DMS114 treated with DMSO at 0.1 percent for 48 hours (cell line): ENCODE measurements around the gene HLA-A.

Experiments used
- DNase-seq: peaks from one replicate; lab custom pipeline; 2025; ENCODE audit not compliant: unreplicated experiment; lab: John Stamatoyannopoulos, UW

Gene HLA-A

DNA sequence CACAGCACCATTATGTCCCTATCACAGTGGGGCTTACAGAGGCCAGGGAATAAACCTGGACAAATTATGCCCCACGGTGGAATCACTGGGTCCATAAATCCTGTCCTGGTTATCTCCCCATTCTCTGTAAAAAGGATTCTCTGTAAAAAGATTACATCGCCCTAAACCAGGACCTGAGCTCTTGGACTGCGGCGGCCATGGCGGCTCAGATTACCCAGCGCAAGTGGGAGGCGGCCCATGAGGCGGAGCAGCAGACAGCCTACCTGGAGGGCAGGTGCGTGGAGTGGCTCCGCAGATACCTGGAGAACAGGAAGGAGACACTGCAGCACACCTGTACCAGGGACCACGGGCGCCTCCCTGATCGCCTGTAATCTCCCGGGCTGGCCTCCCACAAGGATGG, 8.4 kb upstream of the HLA-A start:
- no peak for DNase-seq

- DNase-seq = no peak
Observed at GRCh38 chr6:29935273-29935955, 6.9 kb upstream of the HLA-A start.

GRCh38 chr6:29938746-29939508, 3.4 kb upstream of the HLA-A start:
- DNase-seq = no peak

GRCh38 chr6:29941016-29941415, 1.3 kb upstream of the HLA-A start:
- DNase-seq = no peak

DNA sequence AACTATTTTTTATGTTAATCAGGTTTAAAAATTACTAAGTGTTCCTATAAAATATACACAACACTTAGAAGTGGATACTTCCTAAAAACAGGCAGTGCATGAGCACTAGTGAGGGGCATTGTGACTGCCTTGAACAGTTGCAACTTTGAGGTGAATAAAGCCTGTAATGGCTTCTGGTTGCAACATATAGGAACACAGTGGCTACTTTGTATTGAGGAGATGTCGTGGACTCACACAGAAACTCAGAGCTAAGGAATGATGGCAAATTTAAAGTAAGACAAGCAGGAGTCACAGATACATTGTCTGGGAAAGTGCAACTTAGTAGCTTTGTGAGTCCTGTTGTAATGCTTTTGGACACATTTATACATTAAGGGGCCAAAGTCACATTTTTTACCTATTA, 861 bp upstream of the HLA-A start:
- no peak for DNase-seq

GRCh38 chr6:29941916-29942274, 437 bp upstream of the HLA-A start:
- no peak for DNase-seq

GRCh38 chr6:29943053-29943966, 978 bp downstream of the HLA-A start:
- DNase-seq = no peak

DNA sequence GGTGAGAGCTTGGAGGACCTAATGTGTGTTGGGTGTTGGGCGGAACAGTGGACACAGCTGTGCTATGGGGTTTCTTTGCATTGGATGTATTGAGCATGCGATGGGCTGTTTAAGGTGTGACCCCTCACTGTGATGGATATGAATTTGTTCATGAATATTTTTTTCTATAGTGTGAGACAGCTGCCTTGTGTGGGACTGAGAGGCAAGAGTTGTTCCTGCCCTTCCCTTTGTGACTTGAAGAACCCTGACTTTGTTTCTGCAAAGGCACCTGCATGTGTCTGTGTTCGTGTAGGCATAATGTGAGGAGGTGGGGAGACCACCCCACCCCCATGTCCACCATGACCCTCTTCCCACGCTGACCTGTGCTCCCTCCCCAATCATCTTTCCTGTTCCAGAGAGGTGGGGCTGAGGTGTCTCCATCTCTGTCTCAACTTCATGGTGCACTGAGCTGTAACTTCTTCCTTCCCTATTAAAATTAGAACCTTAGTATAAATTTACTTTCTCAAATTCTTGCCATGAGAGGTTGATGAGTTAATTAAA, 3.0 kb downstream of the HLA-A start:
- DNase-seq = no peak

- no peak for DNase-seq
Observed at GRCh38 chr6:29946223-29947076, 4.1 kb downstream of the HLA-A start.

DNA sequence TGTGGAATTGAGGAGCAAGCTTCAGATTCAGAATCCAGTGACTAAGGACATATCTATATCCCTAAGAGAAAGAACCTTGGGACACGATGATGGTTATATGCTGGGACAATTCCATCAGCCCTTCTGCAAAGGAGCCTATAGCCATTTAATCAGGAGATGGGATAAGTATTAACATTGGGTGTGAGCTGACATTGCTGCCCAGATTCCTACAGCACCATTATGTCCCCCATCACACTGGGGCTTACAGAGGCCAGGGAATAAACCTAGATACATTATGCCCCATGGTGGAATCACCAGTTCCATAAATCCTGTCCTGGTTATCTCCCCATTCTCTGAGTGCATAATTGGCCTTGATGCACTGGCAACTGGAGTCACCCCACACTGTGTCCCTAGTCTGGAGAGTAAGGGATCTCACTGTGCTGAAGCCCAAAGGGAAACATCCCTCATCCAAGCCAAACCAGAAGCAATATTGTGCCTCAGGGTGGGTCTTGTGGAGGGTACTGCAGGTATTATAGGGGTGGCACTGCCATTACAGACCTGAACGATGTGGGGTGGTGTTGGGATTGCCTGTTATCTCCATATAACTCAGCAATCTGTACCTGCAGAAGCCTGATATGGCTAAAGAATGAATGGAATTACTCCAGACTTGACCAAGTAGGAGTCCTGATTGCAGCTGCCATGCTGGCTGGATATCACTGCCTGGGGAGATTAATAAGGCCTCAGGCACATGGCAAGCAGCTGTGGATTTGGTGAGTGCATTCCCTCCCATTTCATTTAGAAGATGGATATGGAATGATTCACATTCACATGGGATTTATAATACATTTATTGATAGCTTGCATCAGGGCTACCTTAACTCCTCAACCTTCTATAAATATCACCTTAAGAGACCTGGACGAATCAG, 5.0 kb downstream of the HLA-A start:
- no peak for DNase-seq

- no peak for DNase-seq
Observed at GRCh38 chr6:29948277-29948676, 5.9 kb downstream of the HLA-A start.

GRCh38 chr6:29949934-29950333, 7.6 kb downstream of the HLA-A start:
- no peak for DNase-seq

DNA sequence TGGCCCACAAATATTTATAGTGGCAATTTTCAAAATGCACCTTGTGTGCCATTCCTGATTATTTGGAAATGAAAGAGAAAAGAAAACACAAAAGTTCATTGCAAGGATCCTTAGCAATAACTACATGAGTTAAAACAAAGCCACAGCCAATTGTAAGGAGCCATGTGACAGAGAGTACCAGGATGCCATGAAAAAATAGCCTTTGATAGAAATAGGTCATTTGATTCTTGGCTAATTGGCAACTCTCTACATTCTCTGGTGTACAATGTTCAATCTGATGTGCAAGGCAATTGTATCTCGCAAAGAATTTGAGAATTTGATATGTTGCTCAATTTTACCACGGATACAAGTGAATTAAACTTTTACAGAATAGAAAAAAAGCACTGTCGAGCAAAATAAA, 9.6 kb downstream of the HLA-A start:
- DNase-seq = no peak

GRCh38 chr6:29953001-29953441, 10.7 kb downstream of the HLA-A start:
- no peak for DNase-seq

DNA sequence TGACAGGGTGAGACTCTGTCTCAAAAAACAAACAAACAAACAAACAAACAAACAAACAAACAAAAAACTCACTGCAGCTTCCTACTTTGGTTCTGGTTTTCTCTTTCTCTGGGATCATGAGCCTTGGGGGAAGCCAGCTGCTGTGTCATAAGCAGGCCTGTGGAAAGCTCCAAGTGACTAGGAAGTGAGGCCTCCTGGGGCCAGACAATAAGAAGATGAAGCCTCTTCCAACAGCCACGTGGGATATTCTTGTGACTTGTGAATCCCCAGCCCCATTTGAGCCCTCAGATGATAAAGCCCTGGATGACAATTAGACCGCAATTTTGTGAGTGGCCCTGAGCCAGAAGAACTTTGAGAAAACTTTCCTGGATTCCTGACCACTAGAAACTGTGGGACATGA, 11.4 kb downstream of the HLA-A start:
- no peak for DNase-seq

DNA sequence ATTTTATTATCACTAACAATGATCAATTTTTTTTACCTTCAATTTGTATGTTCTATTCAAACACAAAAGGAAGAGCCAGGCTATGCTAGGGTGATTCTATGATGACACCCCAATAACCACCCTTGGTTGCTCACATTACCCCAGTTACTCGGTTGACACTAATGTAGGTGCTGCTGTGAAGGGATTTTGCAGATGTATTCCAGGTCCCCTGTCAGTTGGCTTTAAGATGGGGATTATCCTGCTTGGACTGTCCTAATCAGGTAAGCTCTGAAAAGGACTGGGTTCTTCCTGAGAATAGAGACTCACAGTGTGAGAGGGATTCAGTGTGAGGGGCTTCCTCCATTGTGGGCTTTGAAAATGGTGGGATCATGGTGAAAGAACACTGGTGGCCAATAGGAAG, 11.9 kb downstream of the HLA-A start:
- no peak for DNase-seq

DNA sequence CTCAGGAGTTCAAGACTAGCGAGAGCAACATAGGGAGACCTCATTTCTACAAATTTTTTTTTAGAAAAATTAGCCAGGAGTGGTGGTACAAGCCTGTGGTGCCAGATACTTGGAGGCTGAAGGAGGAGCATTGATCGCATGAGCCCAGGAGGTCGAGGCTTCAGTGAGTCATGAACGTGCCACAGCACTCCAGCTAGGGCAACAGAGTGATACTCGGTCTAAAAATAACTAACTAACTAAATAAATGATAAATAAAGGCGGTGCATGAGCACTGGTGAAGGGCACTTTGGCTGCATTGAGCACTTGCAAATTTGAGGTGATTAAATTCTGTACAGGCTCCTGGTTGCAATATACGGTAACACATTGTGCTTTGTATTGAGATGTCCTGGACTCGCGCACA, 13.5 kb downstream of the HLA-A start:
- DNase-seq = no peak

GRCh38 chr6:29956518-29956917, 14.2 kb downstream of the HLA-A start:
- no peak for DNase-seq

DNA sequence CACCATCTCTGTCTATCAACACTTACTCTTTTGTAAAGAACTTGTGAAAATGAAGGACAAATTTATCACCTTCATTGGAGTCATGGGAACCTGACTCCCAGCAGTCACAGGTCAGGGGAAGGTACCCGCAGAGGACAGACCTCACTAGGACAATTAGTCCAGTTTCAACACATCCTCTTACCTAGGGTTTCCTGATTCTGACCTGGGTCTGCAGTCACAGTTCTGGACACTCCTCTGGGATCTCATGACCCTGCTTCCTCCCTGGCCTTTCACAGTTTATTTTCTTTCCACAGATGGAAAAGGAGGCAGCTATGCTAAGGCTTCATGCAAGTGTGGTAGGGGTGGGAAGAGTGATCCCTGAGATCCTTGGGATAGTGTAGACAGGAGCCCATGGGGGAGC, 15.7 kb downstream of the HLA-A start:
- no peak for DNase-seq

- DNase-seq = no peak
Observed at GRCh38 chr6:29958921-29959320, 16.6 kb downstream of the HLA-A start.
